ENCODE measurements around the gene JAM2.

Gene JAM2, protein sequence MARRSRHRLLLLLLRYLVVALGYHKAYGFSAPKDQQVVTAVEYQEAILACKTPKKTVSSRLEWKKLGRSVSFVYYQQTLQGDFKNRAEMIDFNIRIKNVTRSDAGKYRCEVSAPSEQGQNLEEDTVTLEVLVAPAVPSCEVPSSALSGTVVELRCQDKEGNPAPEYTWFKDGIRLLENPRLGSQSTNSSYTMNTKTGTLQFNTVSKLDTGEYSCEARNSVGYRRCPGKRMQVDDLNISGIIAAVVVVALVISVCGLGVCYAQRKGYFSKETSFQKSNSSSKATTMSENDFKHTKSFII

DNA sequence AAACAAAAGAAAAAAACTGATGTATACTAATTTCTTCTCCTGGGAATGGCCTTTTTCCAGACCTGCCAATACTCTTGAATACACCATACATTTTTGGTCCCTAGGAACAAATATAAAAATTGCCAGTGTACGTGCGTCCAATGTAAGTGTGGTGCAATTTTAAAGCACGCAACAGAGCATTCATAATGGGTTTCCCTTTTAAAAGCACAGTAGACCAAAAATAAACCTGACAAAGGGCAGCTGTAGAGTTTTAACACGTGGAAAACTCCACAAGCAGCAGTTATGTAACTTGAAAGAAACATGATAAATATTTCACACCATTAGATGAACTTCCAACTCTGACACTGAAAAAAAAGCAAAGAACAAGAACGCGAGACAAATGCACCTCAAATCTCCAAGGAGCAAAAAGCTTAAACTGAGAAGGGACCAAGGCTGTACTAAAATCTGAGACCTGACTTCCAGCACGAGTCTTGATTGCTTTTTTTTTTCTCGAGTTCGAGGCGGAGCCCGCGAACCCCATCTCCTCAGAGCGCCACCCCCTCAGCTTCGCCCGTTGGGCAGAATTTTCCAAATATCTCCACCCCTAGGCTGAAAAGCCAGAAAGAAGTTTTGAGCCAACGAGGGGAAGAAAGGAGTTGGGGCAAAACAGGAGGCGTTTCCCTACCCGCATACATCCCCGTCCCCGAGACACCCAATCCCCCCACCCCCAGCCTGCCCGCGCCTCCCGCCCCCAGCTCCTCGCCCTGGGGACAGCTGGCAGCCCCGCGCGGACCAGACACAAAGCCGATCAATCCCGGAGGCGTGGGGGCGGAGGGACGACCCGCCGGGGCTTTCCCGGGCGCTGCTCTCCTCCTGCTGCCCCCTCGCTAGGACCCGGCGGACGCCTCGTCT, at the start of gene JAM2:
TSS of gene JAM2 (plus strand) at position 599 of the 891 bp plus-strand sequence. CDS start 564 bp downstream, outside the sequence.
- DNase-seq (ENCODE audit: insufficient read length, low spot score): peak; percentile 60
- no peak for FAIRE-seq
- TF ChIP-seq, protein P1, sequence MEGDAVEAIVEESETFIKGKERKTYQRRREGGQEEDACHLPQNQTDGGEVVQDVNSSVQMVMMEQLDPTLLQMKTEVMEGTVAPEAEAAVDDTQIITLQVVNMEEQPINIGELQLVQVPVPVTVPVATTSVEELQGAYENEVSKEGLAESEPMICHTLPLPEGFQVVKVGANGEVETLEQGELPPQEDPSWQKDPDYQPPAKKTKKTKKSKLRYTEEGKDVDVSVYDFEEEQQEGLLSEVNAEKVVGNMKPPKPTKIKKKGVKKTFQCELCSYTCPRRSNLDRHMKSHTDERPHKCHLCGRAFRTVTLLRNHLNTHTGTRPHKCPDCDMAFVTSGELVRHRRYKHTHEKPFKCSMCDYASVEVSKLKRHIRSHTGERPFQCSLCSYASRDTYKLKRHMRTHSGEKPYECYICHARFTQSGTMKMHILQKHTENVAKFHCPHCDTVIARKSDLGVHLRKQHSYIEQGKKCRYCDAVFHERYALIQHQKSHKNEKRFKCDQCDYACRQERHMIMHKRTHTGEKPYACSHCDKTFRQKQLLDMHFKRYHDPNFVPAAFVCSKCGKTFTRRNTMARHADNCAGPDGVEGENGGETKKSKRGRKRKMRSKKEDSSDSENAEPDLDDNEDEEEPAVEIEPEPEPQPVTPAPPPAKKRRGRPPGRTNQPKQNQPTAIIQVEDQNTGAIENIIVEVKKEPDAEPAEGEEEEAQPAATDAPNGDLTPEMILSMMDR (IDR thresholded peaks at IDR 0.05; ENCODE audit: insufficient read depth, missing control alignments): no peak

DNA sequence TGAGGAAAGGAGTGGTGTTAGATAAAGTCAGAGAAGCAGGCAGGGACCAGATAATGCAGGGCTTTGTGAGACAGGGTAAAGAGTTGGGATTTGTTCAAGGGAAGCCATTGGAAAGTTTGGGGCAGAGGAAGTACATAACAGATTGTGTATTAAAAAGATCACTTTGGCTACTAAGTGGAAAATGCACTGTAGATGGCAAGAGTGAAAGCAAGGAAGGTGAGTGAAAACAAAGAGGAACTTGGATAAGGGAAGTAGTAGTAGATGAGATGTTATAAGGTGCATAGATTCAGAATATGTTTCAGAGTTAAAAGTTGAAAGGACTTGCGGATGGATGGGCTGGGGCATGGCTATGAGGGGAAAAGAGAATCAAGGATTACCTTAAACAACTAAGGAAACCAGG, 49.2 kb upstream of the JAM2 start:
- TF ChIP-seq, protein P1 (IDR thresholded peaks at IDR 0.05; ENCODE audit: insufficient read depth, missing control alignments): no peak
- DNase-seq (ENCODE audit: insufficient read length, low spot score) (no peak), FAIRE-seq (no peak)

DNA sequence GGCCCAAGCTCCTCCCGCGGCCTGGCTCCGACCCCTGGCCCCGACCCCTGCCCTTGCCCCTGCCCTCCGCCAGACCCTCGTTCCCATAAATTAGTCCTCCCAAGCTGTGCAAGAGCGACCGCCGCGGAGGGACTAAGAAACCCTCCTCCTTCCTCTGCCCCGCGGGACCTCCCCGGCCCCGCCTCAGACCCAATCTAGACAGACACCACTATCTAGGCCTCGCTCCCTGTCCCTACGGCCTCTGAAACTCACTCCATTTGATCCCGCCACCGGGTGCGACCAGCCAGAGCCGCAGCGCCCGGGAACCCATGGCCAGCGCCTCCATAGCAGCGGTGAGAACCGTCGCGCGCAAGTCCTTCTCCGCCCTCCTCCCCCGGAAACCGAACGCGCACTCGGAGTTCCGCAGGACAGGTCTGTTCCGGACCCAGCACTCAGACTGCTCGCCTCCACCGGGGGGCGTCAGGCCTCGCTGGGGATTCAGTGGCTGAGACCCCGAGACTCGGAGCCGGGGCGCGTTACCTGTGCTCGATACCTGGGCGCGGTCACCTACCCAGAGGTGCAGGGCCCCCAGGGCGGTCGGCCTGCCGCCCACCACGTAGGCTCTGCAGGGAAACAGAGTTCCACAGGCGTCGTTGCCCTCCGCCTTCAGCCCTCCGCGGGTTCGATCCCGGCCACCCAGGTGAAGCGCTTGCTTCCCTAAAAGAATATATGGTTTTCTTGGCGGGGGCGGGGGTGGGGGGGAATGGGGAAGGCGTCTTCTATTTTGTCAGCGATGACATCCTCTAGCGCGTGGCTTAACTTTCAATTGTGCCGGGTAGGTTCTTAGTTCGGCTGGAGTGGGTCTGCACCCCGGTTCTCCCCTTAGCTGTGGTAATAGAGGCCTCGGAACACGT, 31.7 kb upstream of the JAM2 start, which contains the start of gene MRPL39:
TSS of gene MRPL39 (minus strand) at position 331 of the 893 bp plus-strand sequence. CDS start at position 325, 6 bp downstream.
- TF ChIP-seq, protein P1 (IDR thresholded peaks at IDR 0.05; ENCODE audit: insufficient read depth, missing control alignments): peak; percentile 56
- no peak for FAIRE-seq
- DNase-seq (ENCODE audit: insufficient read length, low spot score): peak; percentile 60

DNA sequence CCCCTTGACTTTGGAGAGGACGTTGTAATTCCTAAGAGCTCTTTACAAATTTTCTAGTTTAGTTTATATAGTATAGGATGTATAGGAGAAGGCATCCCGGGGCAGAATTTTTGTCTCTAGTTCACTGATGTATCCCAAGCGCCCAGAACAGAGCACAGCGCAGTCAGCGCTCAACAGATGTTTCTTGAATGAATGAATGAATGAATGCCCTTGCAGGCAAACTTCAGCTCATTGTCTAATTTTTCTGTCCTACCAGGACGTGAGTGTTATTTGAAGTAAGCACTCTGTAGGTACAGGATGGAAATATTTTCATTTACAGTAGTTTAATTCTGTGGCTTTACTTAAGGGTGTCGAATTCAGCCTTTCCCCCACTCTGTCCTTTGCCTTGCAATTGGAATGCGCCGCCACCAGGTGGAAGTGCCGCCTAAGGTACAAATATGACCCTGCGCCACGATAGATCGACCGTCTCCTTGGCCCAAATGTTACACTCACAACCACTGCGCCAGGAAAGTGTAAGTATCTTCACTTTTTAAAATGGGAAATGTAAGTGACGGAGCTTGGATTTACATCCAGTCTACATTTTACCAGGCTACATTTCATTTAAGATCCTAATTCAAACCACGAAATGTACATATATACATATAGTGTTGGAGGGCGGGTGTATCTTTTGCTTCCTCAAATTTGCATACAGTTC, 30.9 kb upstream of the JAM2 start:
- FAIRE-seq: peak; percentile 38
- peak; percentile 25 for DNase-seq (ENCODE audit: insufficient read length, low spot score)

DNA sequence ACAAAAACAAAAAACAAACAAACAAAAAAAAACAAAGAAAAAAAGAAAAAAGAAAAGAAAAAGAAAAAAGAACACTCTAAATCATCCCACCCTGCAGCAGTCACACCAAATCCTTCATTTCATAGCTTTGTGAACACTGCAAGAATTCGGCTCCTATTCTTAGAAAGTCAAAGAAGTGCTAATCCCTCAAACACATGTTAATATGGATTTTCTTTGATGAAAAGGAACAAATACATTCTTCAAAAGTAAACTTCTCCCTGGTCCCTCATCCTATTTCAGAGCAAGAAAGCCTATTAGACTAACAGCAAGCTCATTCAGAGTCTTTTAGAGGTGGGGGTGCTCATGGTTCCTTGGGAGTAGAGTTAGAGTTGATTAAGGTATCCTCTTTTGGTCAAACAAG, 24.6 kb upstream of the JAM2 start:
- DNase-seq (ENCODE audit: insufficient read length, low spot score) (no peak), FAIRE-seq (no peak)
- TF ChIP-seq, protein P1 (IDR thresholded peaks at IDR 0.05; ENCODE audit: insufficient read depth, missing control alignments): no peak

More for the DNA sequence above, 30.9 kb upstream of the JAM2 start:
- TF ChIP-seq, protein P1 (IDR thresholded peaks at IDR 0.05; ENCODE audit: insufficient read depth, missing control alignments): peak; percentile 91

DNA sequence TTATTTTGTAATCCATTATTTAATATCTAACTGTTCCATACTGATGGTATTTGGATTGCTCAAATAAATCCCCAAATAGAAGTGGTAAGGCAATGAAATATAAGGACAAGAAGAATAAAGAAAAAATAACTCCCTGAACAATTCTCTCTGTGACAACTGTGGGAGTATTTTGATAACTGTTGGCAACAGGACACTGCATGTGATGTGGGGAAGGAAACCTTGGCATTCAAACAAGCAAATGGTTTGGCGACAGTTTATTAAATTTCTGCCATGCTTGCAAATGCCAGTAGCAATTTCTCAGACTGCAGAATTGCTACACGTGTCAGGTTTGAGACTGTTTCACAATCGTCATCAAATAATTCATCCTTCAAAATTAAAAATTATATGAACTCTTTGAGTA, 23.2 kb upstream of the JAM2 start:
- DNase-seq (ENCODE audit: insufficient read length, low spot score) (no peak), FAIRE-seq (no peak)
- TF ChIP-seq, protein P1 (IDR thresholded peaks at IDR 0.05; ENCODE audit: insufficient read depth, missing control alignments): no peak

Data from D721Med (cell line).